ENCODE data around the gene FXYD6.

DNA sequence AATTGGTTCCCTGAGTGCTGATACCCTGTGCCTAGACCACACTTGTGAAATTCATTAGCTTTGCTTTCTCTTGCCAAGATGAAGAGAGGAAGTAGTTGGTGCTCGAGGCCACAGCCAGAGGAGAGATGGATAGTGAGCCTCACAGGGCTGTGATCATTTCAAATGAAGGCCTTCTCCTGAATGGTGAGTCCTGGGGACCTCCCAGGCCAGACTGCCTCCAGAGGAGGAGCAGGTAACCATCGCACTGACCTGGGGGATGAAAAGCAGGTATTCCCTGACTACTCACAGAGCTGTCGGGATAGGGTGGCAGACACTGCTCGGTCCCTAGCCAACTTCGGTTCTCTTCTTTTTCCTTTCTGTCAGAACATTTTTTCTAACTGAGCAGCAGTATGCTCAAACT is 4.8 kb upstream of the FXYD6 start:
- TF ChIP-seq, protein P1, sequence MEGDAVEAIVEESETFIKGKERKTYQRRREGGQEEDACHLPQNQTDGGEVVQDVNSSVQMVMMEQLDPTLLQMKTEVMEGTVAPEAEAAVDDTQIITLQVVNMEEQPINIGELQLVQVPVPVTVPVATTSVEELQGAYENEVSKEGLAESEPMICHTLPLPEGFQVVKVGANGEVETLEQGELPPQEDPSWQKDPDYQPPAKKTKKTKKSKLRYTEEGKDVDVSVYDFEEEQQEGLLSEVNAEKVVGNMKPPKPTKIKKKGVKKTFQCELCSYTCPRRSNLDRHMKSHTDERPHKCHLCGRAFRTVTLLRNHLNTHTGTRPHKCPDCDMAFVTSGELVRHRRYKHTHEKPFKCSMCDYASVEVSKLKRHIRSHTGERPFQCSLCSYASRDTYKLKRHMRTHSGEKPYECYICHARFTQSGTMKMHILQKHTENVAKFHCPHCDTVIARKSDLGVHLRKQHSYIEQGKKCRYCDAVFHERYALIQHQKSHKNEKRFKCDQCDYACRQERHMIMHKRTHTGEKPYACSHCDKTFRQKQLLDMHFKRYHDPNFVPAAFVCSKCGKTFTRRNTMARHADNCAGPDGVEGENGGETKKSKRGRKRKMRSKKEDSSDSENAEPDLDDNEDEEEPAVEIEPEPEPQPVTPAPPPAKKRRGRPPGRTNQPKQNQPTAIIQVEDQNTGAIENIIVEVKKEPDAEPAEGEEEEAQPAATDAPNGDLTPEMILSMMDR (IDR thresholded peaks at IDR 0.05), result no peak
- TF ChIP-seq POLR2A (IDR thresholded peaks at IDR 0.05), result no peak
